Subcutaneous adipose tissue (tissue), 4 donors: ENCODE results near the gene NACA2. TPM values are rescaled to one million over a fixed set of nuclear protein-coding genes. Genes with fewer than 3 reads are reported as not detected.

Experiments
- total RNA-seq, 4 donors: library from RNA; depleted of rRNA; stranded (reverse); fragments of >200 nt; gene quantifications; one replicate each; pipeline ENCODE4 v1.1.0, GENCODE V29; 2016
- TF ChIP-seq, protein P1 (sequence below): fragments of 450-650 bp; IDR thresholded peaks from one replicate; pipeline ENCODE4 v1.5.1; 2016; ENCODE audit warnings: low read depth, mild to moderate bottlenecking, control low read depth, antibody characterized with exemption, moderate library complexity

Gene NACA2
- total RNA-seq, 4 donors from 2014 or later, result not detected

DNA sequence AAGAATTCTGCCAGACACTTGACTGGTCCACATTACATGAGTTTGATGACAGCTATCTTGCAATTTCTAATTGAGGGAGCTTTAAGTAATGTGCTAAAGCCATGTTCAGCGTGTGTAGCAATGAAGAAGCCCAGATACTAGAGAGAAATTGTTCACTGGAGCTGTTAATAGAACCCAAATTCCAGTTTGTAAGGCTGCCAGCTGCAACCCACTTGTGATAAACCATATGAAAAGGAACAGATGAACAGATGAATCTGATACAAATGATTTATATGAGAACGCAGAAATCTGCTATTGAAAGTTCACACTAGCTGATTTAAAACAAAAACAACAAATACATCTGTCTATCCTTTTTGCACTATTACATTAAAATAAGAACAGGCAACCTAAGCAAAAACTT, 6.2 kb downstream of the NACA2 start:
- TF ChIP-seq, protein P1, sequence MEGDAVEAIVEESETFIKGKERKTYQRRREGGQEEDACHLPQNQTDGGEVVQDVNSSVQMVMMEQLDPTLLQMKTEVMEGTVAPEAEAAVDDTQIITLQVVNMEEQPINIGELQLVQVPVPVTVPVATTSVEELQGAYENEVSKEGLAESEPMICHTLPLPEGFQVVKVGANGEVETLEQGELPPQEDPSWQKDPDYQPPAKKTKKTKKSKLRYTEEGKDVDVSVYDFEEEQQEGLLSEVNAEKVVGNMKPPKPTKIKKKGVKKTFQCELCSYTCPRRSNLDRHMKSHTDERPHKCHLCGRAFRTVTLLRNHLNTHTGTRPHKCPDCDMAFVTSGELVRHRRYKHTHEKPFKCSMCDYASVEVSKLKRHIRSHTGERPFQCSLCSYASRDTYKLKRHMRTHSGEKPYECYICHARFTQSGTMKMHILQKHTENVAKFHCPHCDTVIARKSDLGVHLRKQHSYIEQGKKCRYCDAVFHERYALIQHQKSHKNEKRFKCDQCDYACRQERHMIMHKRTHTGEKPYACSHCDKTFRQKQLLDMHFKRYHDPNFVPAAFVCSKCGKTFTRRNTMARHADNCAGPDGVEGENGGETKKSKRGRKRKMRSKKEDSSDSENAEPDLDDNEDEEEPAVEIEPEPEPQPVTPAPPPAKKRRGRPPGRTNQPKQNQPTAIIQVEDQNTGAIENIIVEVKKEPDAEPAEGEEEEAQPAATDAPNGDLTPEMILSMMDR, result no peak

DNA sequence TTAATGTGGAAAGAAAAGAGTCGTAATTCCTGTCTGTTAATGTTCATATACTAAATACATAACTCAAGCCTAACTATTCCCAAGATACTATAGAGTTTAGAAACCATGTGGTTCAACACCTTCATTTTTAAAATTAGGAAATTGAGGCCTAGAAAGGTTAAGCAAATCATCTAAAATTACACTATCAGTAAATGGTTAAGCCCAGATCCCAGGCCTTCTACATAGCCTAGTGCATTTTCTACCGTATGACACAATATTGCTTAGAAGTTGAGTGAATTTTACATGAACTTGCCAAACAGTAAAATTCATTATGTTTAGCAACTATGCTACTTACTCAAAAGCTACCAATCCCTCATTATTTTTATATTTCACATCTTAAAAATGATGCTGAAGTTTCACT, 6.8 kb downstream of the NACA2 start:
- TF ChIP-seq, protein P1, result peak; percentile 93

DNA sequence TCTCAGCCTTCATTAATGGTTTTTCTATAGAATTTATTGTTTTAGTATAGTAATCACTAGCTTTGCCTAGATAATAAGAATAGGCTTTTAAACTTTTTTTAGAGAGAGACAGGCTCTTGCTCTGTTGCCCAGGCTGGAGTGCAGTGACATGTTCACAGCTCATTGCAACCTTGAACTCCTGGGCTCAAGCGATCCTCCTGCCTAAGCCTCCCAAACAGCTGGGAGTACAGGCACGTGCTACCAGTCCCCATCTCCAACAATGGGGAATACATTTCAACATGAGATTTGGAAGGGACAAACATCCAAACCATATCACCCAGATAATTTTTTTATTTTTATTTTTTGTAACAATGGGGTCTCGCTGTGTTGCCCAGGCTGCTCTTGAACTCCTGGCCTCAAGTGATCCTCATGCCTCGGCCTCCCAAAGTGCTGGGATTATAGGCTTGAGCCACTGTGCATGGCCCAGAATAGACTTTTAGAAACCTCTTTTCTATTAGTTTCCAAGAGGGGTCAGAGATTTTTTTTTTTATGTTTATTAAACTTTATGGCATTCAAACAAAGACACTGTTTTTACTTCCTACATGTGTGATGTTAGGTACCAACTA, 7.3 kb downstream of the NACA2 start:
- TF ChIP-seq, protein P1, result no peak

DNA sequence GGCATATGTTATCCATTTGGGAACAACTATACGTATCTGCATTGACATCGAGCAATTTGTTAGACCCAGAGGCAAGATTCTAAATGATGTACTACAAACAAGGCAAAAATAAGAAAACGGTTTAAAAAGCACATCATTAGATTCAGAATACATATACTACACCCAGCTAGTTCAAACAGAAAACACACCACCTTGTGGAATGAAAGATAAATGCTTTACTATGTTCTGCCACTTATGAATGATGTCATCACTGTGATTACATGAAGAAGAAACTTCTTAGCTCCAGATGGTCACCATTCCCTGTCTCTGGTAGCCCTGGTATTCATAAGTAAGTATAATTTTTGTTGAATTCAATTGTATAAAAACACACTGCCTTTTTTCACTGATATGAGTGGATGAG, 7.8 kb downstream of the NACA2 start:
- TF ChIP-seq, protein P1, result no peak

DNA sequence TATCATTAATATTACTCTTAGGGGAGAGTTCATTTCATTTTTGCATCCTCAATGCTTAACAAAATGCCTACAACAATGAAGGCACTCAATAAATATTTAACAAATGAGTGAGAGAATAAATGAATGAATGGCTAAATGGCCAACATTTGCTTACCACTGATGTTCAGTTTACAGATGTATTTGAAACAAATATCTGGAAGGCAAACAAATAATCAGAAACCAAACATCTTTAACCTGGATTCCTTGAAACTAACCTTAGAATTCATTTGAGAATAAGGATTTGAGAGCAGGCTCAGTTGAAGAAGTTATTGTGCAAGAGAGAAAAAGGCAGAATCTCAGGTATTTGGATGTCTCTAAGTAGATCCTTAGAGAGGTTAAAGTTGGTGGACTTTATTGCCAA, 8.4 kb downstream of the NACA2 start:
- TF ChIP-seq, protein P1, result peak; percentile 61

DNA sequence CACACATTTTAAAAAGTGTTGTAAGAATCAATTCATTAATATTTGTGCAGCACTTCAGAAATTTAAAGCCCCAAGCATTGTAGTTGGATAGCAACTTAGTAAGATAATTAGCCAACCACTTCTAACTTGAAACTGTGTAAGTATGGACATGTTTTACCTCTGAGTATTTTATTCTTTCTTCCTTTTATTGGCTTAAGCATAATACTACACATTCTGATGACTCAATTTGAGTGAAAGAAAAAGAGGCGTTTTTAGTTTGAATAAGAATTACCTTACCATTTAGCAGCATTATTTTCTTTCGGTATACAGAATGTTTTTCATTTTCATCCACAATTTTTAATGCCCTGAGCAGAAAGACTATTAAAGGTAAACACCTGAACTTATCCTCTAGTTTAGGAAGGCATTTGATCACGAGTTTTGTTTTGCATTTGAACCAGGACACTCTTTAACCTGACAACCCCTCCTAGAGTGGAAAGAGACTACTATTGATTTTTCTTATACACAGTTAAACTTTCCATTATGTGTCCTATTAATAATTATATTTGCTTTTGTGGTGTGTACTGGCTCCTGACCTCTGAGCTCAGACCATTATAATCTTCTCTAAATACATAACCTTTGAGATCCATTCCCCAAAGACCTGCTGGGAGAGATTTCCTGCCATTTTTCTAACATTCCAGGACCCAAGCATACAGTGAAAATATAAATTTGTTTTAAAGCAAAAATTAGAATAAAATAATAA, 9.2 kb downstream of the NACA2 start:
- TF ChIP-seq, protein P1, result peak; percentile 76

DNA sequence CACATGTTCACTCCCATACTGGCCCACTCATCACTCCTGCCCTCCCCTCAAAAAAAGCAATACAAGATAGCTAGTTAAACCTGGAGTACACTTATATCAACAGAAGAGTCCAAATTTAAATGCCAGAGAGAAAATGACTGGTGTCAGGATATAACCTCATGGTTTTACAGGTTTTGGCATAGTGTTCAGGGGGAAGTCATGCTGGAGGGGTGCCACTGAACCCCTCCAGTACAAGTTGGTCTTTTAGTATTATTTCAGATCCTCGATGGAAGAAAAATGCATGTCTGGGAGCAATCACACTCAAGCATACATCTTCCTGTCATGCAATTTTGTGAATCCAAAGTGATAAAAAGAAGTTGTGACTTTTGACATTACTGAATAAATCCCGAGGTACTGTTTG, 10.5 kb downstream of the NACA2 start:
- TF ChIP-seq, protein P1, result peak; percentile 25
